RWPE2 (cell line): Measurements from ENCODE around the gene ACSF3.

Experiments
- ATAC-seq: fragments of 200-7000 bp; cut with Tn5 transposase; 3 replicates; pipeline ENCODE4 v1.9.1; 2021; ENCODE audit warnings: low read depth
- DNase-seq: peaks from one replicate; pipeline ENCODE4 v3.0.0-alpha.2; 2020; ENCODE audit warnings: low spot score
- H3K27ac ChIP-seq: fragments of 450-650 bp; 2 replicates; pipeline ENCODE4 v1.5.1; 2017; ENCODE audit warnings: mild to moderate bottlenecking; ENCODE audit not compliant: poor library complexity, severe bottlenecking
- H3K27me3 ChIP-seq: fragments of 250-450 bp; sonication (Bioruptor Pico); 2 replicates; pipeline ENCODE4 v1.5.1; 2021; ENCODE audit warnings: mild to moderate bottlenecking, moderate library complexity; ENCODE audit not compliant: insufficient read depth, poor library complexity, severe bottlenecking
- H3K36me3 ChIP-seq: fragments of 250-450 bp; sonication (Bioruptor Pico); 2 replicates; pipeline ENCODE4 v1.5.1; 2020; ENCODE audit warnings: low read depth, mild to moderate bottlenecking, moderate library complexity
- H3K4me1 ChIP-seq: fragments of 250-450 bp; sonication (Bioruptor Pico); 2 replicates; pipeline ENCODE4 v1.5.1; 2021; ENCODE audit warnings: mild to moderate bottlenecking, moderate library complexity; ENCODE audit not compliant: insufficient read depth, poor library complexity, severe bottlenecking
- H3K4me3 ChIP-seq: fragments of 250-450 bp; sonication (Bioruptor Pico); 2 replicates; pipeline ENCODE4 v1.5.1; 2021; ENCODE audit warnings: mild to moderate bottlenecking, moderate library complexity; ENCODE audit not compliant: severe bottlenecking
- H3K9me3 ChIP-seq: fragments of 250-450 bp; sonication (Bioruptor Pico); 2 replicates; pipeline ENCODE4 v1.5.1; 2021; ENCODE audit warnings: mild to moderate bottlenecking, moderate library complexity; ENCODE audit not compliant: severe bottlenecking
- CTCF ChIP-seq: fragments of 450-650 bp; IDR thresholded peaks from one replicate; pipeline ENCODE4 v1.5.1; 2017; ENCODE audit warnings: mild to moderate bottlenecking, moderate library complexity; ENCODE audit not compliant: poor library complexity, severe bottlenecking

ACSF3 gene

DNA sequence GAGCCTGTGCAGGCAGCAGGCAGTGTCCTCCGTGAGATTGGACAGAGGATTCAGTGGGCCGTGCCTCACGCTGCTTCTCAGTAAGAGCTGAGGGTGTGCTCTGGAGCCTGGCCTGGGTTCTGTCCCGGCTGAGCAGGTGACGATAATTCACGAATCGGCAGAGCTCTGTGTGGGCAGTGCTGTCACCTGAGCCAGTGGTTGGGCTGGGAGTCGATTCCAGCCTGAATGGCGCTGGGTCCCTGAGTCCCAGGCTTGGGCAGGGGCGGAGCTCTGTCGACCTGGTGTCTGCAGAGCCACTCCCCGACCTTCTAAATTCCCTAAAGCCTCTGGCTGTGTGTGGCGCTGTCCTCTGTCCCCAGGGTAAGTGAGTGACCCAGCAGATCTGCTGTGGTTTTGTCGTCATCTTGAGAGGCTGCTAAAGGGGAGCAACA, 8.4 kb downstream of the ACSF3 start:
- no peak overlapping the region for H3K4me3 ChIP-seq
- no peak for TF ChIP-seq CTCF
- no peak overlapping the region for H3K27ac ChIP-seq
- ATAC-seq (no peak), DNase-seq (no peak)
- H3K36me3 ChIP-seq: peaks cover 48% of the 10 kb centered on the region
- no peaks in the 10 kb centered on the region for H3K4me1 ChIP-seq
- no peaks in the 10 kb centered on the region for H3K27me3 ChIP-seq
- no peaks in the 10 kb centered on the region for H3K9me3 ChIP-seq

DNA sequence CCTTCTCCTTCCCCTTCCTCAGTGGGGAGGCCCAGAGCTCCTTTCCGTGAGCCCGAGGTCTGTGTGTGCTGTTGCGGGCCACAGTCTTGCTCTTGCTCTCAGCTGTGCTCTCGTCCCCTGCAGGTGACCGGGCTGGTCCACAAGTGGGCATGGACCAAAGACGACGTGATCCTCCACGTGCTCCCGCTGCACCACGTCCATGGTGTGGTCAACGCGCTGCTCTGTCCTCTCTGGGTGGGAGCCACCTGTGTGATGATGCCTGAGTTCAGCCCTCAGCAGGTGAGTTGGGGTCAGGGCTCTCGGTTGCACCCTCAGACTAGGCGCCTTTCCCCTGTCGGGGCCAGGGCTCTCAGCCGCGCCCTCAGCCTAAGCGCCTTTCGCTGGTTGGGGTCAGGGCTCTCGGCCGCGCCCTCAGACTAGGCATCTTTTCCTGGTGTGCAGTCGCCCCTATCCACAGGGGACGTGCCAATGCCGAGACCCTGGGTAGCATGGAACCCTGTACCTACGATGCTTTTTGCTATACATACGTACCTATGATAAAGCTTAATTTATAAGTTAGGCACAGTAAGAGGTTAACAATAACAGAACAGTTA, 8.9 kb downstream of the ACSF3 start:
- DNase-seq (peak; percentile 24), ATAC-seq (no peak)
- H3K36me3 ChIP-seq: peaks cover 53% of the 10 kb centered on the region
- H3K4me1 ChIP-seq: no peaks in the 10 kb centered on the region
- H3K9me3 ChIP-seq: no peaks in the 10 kb centered on the region
- no peak overlapping the region for H3K4me3 ChIP-seq
- H3K27ac ChIP-seq: no peak overlapping the region
- H3K27me3 ChIP-seq: no peaks in the 10 kb centered on the region
- no peak for TF ChIP-seq CTCF

- no peak overlapping the region for H3K27ac ChIP-seq
- TF ChIP-seq CTCF: no peak
- no peaks in the 10 kb centered on the region for H3K9me3 ChIP-seq
- DNase-seq: peak; percentile 42
- no peaks in the 10 kb centered on the region for H3K4me1 ChIP-seq
- ATAC-seq: no peak
- no peak overlapping the region for H3K4me3 ChIP-seq
- peaks cover 53% of the 10 kb centered on the region for H3K36me3 ChIP-seq
- H3K27me3 ChIP-seq: no peaks in the 10 kb centered on the region
These were observed 9.5 kb downstream of the ACSF3 start for GRCh38 chr16:89103156-89103555.

- no peak overlapping the region for H3K4me3 ChIP-seq
These were observed 10.1 kb downstream of the ACSF3 start for GRCh38 chr16:89103781-89104180.

More at GRCh38 chr16:89103781-89104180, 10.1 kb downstream of the ACSF3 start:
- ATAC-seq (no peak), DNase-seq (no peak)
- H3K9me3 ChIP-seq: no peaks in the 10 kb centered on the region
- peaks cover 59% of the 10 kb centered on the region for H3K36me3 ChIP-seq
- no peaks in the 10 kb centered on the region for H3K27me3 ChIP-seq
- no peak overlapping the region for H3K27ac ChIP-seq
- TF ChIP-seq CTCF: no peak
- H3K4me1 ChIP-seq: no peaks in the 10 kb centered on the region
